Neural crest cell (in vitro differentiated cells): Measurements from ENCODE around the gene EHF. TPM values are rescaled to one million over a fixed set of nuclear protein-coding genes. Genes with fewer than 3 reads are reported as not detected.

Source experiments
- DNase-seq: peaks from one replicate; pipeline ENCODE4 v3.0.0; 2021; ENCODE audit warnings: low read depth, mixed read lengths, low spot score
- H3K27ac Mint-ChIP-seq: one replicate; pipeline ENCODE4 v1.8.0; 2021; ENCODE audit warnings: mild to moderate bottlenecking, mixed read lengths; ENCODE audit not compliant: unreplicated experiment
- H3K27me3 Mint-ChIP-seq: 2 replicates; pipeline ENCODE4 v1.8.0; 2021; ENCODE audit warnings: low read depth, mild to moderate bottlenecking, mixed read lengths
- H3K36me3 Mint-ChIP-seq: 2 replicates; pipeline ENCODE4 v1.8.0; 2021; ENCODE audit warnings: low read depth, mild to moderate bottlenecking, mixed read lengths
- H3K4me1 Mint-ChIP-seq: 2 replicates; pipeline ENCODE4 v1.8.0; 2021; ENCODE audit warnings: mixed read lengths
- H3K4me3 Mint-ChIP-seq: one replicate; pipeline ENCODE4 v1.8.0; 2021; ENCODE audit warnings: mild to moderate bottlenecking, mixed read lengths
- H3K9me3 Mint-ChIP-seq: 2 replicates; pipeline ENCODE4 v1.8.0; 2021; ENCODE audit warnings: mixed read lengths
- total RNA-seq: library from RNA; stranded (reverse); gene quantifications from 2 replicates; pipeline ENCODE4 v1.2.1, GENCODE V29; 2021
- TF ChIP-seq, protein P1 (sequence below): fragments of 200-600 bp; sonication (generic); conservative IDR thresholded peaks from 2 replicates; pipeline ENCODE4 v1.5.0; 2021; ENCODE audit warnings: antibody characterized with exemption, mild to moderate bottlenecking

EHF gene
- total RNA-seq, 1 donor from 2014 or later, result not detected

GRCh38 chr11:34653851-34654482 is 33.1 kb downstream of the EHF start:
- no peak overlapping the region for H3K4me3 Mint-ChIP-seq
- TF ChIP-seq, protein P1, sequence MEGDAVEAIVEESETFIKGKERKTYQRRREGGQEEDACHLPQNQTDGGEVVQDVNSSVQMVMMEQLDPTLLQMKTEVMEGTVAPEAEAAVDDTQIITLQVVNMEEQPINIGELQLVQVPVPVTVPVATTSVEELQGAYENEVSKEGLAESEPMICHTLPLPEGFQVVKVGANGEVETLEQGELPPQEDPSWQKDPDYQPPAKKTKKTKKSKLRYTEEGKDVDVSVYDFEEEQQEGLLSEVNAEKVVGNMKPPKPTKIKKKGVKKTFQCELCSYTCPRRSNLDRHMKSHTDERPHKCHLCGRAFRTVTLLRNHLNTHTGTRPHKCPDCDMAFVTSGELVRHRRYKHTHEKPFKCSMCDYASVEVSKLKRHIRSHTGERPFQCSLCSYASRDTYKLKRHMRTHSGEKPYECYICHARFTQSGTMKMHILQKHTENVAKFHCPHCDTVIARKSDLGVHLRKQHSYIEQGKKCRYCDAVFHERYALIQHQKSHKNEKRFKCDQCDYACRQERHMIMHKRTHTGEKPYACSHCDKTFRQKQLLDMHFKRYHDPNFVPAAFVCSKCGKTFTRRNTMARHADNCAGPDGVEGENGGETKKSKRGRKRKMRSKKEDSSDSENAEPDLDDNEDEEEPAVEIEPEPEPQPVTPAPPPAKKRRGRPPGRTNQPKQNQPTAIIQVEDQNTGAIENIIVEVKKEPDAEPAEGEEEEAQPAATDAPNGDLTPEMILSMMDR, result no peak
- no peaks in the 10 kb centered on the region for H3K36me3 Mint-ChIP-seq
- H3K27me3 Mint-ChIP-seq, result no peaks in the 10 kb centered on the region
- peaks cover 11% of the 10 kb centered on the region for H3K9me3 Mint-ChIP-seq
- H3K27ac Mint-ChIP-seq, result no peak overlapping the region
- DNase-seq, result no peak
- H3K4me1 Mint-ChIP-seq, result peaks cover 57% of the 10 kb centered on the region

GRCh38 chr11:34654483-34655334 is 33.8 kb downstream of the EHF start:
- Mint-ChIP-seq H3K27ac (peak overlapping the region; percentile 40), H3K9me3 (peaks cover 11% of the 10 kb centered on the region), H3K4me1 (peaks cover 57% of the 10 kb centered on the region), H3K27me3 (no peaks in the 10 kb centered on the region), H3K36me3 (no peaks in the 10 kb centered on the region), H3K4me3 (no peak overlapping the region)
- TF ChIP-seq, protein P1, result no peak
- DNase-seq, result no peak

- Mint-ChIP-seq H3K4me1 (peaks cover 60% of the 10 kb centered on the region), H3K4me3 (no peak overlapping the region), H3K9me3 (peaks cover 11% of the 10 kb centered on the region), H3K27ac (no peak overlapping the region), H3K27me3 (no peaks in the 10 kb centered on the region), H3K36me3 (no peaks in the 10 kb centered on the region)
- DNase-seq, result no peak
- TF ChIP-seq, protein P1, result no peak
These were observed 34.6 kb downstream of the EHF start for GRCh38 chr11:34655335-34656008.

DNA sequence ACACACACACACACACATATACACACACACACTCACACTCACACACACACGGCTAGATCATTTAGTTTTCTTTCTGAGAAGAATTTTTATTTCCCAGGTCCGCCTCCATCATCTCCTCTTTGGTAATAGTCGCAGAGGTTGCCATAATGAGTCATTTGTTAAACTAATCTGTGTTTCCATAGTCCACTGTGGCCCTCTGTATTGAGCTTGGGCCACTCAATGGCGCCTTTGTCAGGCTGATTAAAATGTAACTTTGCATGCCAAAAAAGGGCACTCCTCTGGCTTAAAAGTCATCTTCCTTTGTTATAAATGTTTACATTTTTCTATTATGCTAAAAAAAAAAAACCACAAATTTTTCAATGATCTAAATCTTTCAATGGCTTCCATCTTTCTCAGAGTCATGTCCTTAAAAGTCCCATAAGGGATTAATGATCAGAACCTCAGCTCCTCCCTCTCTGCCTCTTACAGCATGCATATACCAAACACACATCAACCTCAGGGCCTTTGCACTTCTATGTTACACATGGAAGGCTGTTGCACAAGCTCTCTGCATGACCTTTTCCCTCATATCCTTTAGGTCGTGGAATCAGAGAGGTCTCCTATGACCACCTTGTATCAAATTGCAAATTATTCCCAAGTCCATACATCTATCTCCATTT is 35.3 kb downstream of the EHF start:
- Mint-ChIP-seq H3K4me3 (no peak overlapping the region), H3K27me3 (no peaks in the 10 kb centered on the region), H3K36me3 (no peaks in the 10 kb centered on the region), H3K27ac (no peak overlapping the region), H3K9me3 (peaks cover 9% of the 10 kb centered on the region), H3K4me1 (peaks cover 57% of the 10 kb centered on the region)
- TF ChIP-seq, protein P1, result no peak
- no peak for DNase-seq
